AG04449 (cell line): ENCODE data around the gene PKNOX1.
"Not testable (repeated sequence)": the region's sequence is repeated elsewhere in the genome, so short reads cannot be mapped to it uniquely, and the experiment has no call there.

Experiments
- CTCF ChIA-PET: fragments of 350-600 bp; formaldehyde crosslinking; extraction: SDS; loops from one replicate; lab custom pipeline; 2021; ENCODE audit warnings: antibody characterized with exemption; lab: Yijun Ruan, JAX
- POLR2A ChIA-PET: fragments of 400-600, 350-600 bp; formaldehyde crosslinking; extraction: SDS; loops from one replicate; lab custom pipeline; 2020; ENCODE audit warnings: antibody characterized with exemption, inconsistent platforms; lab: Yijun Ruan, JAX
- DNase-seq: peaks from one replicate; pipeline ENCODE4 v3.0.0-alpha.2; 2010; ENCODE audit warnings: low read depth, low spot score
- H3K4me3 ChIP-seq: 2 replicates; pipeline ENCODE4 v1.5.1; 2011; ENCODE audit warnings: low read depth, mild to moderate bottlenecking, control low read depth, low read length
- CTCF ChIP-seq: IDR thresholded peaks from one replicate; pipeline ENCODE4 v1.5.1; 2011; ENCODE audit warnings: mild to moderate bottlenecking, moderate library complexity, low read length, control low read depth, inconsistent platforms; ENCODE audit not compliant: insufficient read depth; ENCODE audit errors: missing control alignments

The PKNOX1 gene

GRCh38 chr21:43034101-43034500 is 59.7 kb downstream of the PKNOX1 start:
- no peak overlapping the region for H3K4me3 ChIP-seq
- ChIA-PET CTCF (interaction anchor here (0.8 to 0.9 kb wide), 2 partner anchors 10 to 33 kb away, joined by 3 read pairs; no protein-coding TSS in a partner anchor), POLR2A (no interaction called here)
- no peak for DNase-seq
- no peak for TF ChIP-seq CTCF

- no peak overlapping the region for H3K4me3 ChIP-seq
- ChIA-PET CTCF (no interaction called here), POLR2A (no interaction called here)
- no peak for DNase-seq
- TF ChIP-seq CTCF: no peak
Observed at GRCh38 chr21:43034826-43035225, 60.5 kb downstream of the PKNOX1 start.

- POLR2A ChIA-PET, CTCF ChIA-PET, H3K4me3 ChIP-seq, DNase-seq: not testable (repeated sequence)
Observed at GRCh38 chr21:43036889-43037288, 62.5 kb downstream of the PKNOX1 start.

- POLR2A ChIA-PET, DNase-seq, CTCF ChIA-PET, H3K4me3 ChIP-seq: not testable (repeated sequence)
Observed at GRCh38 chr21:43037918-43038658, 63.7 kb downstream of the PKNOX1 start.

GRCh38 chr21:43038659-43039044 is 64.3 kb downstream of the PKNOX1 start:
- CTCF ChIA-PET, H3K4me3 ChIP-seq, POLR2A ChIA-PET, DNase-seq: not testable (repeated sequence)

GRCh38 chr21:43042169-43042568 is 67.8 kb downstream of the PKNOX1 start:
- CTCF ChIA-PET, POLR2A ChIA-PET, DNase-seq, H3K4me3 ChIP-seq: not testable (repeated sequence)

GRCh38 chr21:43043291-43043690 is 68.9 kb downstream of the PKNOX1 start:
- CTCF ChIA-PET, H3K4me3 ChIP-seq, DNase-seq, POLR2A ChIA-PET: not testable (repeated sequence)

GRCh38 chr21:43044547-43044946 is 70.2 kb downstream of the PKNOX1 start:
- CTCF ChIA-PET, DNase-seq, POLR2A ChIA-PET, H3K4me3 ChIP-seq: not testable (repeated sequence)

- DNase-seq, H3K4me3 ChIP-seq, CTCF ChIA-PET, POLR2A ChIA-PET: not testable (repeated sequence)
Observed at GRCh38 chr21:43045165-43045875, 71.0 kb downstream of the PKNOX1 start.

- DNase-seq, CTCF ChIA-PET, POLR2A ChIA-PET, H3K4me3 ChIP-seq: not testable (repeated sequence)
Observed at GRCh38 chr21:43045876-43046821, 71.8 kb downstream of the PKNOX1 start.

- POLR2A ChIA-PET, DNase-seq, H3K4me3 ChIP-seq, CTCF ChIA-PET: not testable (repeated sequence)
Observed at GRCh38 chr21:43053112-43053511, 78.8 kb downstream of the PKNOX1 start.

- H3K4me3 ChIP-seq, POLR2A ChIA-PET, CTCF ChIA-PET, DNase-seq: not testable (repeated sequence)
Observed at GRCh38 chr21:43062955-43063664, 88.7 kb downstream of the PKNOX1 start.
